HG02973 (cell line): Measurements from ENCODE around the gene FLOT2.
"Not testable (repeated sequence)": the region's sequence is repeated elsewhere in the genome, so short reads cannot be mapped to it uniquely, and the experiment has no call there.

Experiments
- ATAC-seq: cut with Tn5 transposase; IDR thresholded peaks from one replicate; pipeline ENCODE4 v1.9.1; 2021; ENCODE audit warnings: moderate library complexity; ENCODE audit not compliant: unreplicated experiment

FLOT2 gene

DNA sequence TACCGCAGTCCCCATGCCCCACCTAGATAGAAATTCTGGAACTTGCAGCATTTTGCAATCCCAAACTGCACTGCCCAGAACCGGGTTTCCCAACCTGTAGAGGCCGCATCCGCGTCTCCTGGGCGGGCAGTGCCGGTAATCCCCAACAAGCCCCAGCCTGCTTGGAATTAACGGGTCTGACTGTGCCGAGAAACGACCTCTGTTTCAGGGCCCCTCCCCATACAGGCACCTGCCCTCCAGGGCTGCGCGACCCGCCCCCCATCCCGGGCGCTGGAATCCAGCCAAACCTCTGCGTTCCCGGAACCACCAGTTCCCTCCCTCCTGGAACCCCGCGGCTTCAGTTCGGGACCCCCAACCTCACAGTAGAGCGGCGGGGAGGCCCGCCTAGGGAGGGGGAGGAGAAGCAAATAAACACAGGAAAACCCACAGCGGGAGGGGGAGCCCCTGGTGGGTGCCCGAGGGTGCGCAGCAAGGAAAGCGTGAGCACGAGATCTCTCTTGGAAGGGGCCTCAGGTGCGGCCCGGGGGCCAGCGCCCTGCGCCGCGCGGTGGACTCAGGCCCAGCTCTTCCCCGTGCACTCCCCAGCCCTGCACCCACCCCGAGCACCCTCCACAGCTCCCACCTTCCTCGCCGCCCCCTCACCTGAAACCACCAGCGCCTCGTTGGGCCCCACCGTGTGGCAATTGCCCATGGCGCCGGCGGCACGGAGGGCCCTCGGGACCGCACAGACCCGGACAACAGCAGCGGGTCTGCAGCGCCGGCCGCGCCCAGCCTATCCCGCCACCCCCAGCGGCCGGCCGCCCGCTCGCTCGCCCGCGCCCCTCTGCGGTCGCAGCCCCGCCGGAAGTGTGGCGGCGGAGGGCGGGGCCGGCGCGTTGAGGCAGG is at the start of gene FLOT2:
Gene FLOT2 (minus strand): TSS at position 850 of the 885 bp plus-strand sequence. CDS start 159 bp downstream, at position 691.
- ATAC-seq: no peak

GRCh38 chr17:28946239-28946638 is 48.7 kb upstream of the FLOT2 start:
- no peak for ATAC-seq

DNA sequence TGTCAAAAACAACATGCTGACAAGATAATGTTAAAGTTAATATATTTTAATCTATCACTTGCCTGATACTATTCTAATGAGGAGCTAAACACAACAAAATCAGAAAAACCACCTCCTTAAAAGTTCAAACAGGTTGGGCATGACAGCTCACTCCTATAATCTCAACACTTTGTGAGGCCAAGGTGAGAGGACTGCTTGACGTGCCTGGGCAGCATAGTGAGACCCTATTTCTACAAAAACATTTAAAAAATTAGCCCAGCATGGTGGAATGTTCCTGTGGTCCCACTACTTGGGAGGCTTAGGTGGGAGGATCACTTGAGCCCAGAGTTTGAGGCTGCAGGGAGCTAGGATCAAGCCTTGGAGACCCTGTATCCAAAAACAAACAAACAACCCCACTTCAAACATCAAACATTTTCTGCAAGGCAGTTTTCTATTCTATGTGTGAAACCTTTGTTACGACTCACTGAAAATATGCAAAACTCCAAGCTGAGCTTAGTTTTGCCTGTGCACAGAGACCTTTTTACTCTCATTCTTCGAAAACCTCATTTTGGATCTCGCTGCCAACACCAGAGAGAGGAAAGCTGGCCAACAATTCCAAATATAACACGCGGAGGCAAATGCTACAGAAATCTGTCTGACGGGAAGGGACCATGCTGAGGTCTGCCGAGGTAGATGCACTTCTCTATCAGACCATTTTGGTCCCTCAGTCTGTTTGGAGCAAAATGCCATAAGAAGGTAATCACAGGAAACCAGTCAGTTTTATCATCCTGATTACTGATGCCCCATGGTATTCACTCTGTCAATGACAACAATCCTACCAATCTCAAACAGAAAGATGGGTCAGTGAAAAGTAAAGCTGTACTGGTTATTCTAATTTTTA is 47.6 kb upstream of the FLOT2 start:
- ATAC-seq: no peak

DNA sequence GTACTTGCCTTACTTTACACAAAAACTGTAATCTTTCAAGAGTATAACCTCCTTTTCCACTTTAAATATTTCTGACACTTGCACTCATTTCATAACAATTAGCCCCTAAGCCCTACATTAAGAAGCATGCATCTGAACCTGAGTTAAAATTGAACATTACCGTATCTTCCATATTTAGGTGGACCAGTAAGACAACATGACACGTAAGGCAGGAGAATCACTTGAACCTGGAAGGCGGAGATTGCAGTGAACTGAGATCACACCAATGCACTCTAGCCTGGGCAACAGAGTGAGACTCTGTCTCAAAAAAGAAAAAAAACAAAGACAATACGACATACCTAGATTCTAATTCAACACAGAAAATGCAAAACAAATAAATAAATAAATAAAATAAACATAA is 46.8 kb upstream of the FLOT2 start:
- ATAC-seq: no peak

GRCh38 chr17:28942925-28943324 is 45.4 kb upstream of the FLOT2 start:
- ATAC-seq: no peak

- no peak for ATAC-seq
Measured at GRCh38 chr17:28941251-28941650, 43.7 kb upstream of the FLOT2 start.

DNA sequence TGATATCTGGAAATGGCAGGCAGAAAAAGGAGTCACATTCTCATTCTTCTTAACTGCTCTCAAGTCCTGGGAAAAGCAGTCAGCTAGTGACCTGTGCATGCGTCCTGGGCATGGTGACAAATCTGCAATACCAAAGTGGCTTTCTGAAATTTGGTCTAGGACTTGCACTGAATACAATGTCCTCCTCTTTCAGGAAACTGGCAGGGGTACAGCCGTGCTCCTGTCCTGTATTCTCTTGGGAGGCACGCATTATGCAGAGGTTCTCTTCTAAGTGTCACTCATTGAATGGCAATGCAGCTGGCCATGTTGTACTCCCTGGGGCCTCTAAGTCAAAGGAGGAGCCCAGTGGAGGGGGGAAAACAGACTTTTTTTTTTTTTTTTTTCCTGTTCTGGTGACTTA is 43.1 kb upstream of the FLOT2 start:
- ATAC-seq: no peak

- no peak for ATAC-seq
Measured at GRCh38 chr17:28940142-28940541, 42.6 kb upstream of the FLOT2 start.

- no peak for ATAC-seq
Measured at GRCh38 chr17:28938552-28938951, 41.0 kb upstream of the FLOT2 start.

DNA sequence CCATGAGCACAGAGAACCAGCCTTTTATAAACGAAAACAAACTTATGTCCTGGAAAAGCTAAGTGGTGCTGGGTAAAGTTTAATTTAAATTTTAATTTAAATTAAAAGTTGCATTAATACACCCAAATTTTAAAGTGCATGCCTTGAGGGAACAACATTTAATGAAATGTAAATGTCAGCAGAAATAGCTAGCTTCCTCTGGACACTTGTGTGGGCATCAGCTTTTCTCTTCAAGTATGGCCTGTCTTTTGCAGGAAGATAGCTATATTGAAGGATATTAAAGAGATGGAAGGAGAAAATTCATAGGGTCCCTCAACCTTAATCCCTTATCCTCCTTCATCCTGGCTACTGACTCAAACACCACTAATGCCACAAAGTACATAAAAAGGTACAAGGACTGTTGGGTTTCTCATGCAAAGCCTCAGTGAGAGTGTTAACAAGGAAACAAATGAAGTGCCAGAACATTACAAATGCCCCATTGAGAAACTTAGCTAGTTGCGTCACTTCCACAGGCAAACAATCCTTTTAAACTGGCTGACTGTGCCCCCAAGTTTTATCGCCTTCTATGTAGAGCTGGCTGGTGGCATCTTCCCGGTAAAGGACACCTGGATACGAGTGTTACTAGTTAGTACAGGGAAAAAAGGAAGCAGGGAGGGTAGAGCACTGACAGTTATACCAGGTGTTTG is 39.7 kb upstream of the FLOT2 start:
- no peak for ATAC-seq

DNA sequence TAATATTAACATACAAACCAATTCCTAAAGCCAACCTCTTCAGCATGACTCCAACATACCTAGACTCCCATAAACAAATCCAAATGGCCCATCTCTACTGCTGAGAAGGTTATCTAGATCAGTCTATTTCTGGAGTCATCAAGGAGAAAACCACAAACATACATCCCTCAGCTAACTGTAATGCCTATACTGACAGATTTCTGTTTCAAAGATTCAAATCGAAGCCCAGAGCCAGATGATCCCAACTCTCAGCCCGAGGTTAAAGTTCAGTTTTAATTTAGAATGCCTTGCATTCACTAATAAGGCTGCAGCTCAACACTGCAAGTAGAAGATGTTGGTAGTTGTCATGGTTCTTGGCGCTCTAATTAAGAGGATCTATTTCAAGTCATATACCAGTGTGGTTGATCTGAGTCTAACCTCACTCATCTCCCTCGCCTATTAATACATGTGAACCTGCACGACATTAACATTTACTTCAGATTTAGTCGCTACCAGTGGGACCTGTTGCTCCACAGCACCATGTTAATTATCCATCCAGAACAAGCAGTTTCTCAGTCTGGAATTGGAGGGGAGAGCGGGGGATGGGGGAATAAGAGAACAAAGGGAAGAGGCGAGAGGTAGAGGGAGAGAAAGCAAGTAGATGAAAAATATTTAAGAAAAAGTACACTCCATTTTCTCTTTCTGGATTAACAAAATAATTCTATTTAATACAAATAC is 38.4 kb upstream of the FLOT2 start:
- no peak for ATAC-seq

GRCh38 chr17:28934508-28934907 is 37.0 kb upstream of the FLOT2 start:
- not testable (repeated sequence) for ATAC-seq

GRCh38 chr17:28929787-28930186 is 32.3 kb upstream of the FLOT2 start:
- no peak for ATAC-seq

DNA sequence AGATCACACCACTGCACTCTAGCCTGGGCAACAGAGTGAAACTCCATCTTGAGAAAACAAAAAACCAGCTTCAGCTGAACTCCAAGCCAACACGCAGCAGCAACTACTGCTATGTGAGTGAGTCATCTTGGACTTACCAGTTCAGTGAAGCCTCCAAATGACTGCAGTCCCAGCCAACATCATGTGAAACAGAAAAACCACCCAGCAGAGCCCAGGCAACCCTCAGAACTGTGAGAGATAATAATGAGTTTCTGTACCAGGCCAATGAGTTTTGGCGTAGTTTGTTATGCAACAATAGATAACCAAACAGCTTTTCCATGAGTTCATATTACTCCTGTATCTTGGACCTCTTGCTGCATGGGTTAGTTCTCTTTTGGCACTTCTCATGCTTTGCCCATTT is 30.5 kb upstream of the FLOT2 start:
- no peak for ATAC-seq

DNA sequence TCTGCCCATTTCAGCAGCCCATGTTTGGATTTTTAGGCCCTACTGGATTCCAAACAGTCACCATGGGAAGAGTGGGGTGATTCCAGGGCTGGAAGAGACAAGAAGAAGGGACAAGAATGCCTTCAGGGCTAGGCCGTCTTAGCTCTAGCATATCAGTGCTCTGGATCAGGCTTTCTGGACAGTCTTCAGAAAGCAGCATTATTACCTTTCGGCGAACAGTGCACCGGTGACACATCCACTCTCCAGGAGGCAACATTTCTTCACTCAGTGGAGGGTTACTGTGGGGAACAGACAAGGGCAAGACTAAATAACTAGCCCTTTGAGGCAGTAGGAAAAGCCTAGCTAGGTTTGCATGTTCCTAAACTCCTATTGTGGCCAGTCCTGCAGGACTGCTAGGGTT is 29.3 kb upstream of the FLOT2 start:
- ATAC-seq: no peak

DNA sequence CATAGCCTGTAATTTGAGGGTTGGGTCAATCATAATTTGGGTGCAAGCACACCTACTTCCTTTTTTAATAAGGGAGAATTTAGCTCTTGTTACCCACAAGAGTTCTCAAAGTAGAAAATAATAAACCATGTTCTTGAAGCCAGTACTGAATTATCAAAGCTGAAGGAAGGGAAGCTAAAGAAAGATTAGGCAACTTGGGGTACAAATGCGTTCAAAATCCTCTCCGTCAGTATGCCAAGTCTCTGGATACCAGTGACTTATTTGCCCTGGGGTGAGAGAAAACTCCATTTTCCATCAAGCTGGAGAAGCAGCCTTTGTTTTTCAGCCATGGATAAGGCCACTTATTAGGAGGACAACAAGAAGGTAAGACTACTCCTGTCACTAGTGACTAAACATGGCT is 28.8 kb upstream of the FLOT2 start:
- ATAC-seq: no peak

DNA sequence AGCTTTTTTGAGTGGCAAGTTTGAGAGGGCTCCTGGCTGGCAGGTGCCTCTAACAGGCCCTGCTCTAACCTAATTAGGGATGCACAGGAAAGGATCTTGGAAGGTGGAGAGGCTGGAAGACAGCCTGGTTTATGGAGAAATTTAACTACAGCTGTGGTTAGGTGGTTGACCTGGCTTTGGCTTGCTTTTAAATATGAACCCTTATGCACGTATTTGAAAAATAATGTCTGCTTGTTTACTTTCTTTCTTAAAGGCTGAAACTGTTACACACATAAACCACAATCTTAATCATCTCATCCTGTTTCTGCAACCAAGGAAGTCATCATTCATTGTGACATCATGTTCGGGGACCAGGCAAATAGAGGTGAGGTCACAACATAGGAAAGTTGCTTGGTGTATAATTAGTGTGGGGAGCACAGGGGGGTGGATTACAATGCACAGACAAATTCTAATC is 28.4 kb upstream of the FLOT2 start:
- no peak for ATAC-seq

- no peak for ATAC-seq
Measured at GRCh38 chr17:28920201-28920600, 22.7 kb upstream of the FLOT2 start.

DNA sequence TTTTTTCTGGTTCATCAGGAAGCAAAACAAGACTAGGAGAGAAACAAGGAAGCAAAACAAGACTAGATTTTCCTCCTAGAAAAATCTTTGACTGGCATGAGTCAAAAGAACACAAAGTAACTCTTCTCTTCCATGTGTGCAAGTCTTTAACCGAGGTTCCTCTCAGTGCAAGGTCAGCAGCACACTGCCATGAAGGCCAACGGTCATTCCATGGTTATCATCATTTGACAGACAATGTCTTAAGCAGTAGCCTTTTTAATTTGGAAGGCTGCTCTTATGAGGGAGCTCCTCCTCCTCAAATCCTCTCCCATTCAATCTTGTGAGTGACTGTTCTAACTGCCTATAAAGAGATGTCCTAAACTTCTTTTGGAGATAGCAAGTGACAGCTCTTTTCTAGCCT is 20.8 kb upstream of the FLOT2 start:
- no peak for ATAC-seq

DNA sequence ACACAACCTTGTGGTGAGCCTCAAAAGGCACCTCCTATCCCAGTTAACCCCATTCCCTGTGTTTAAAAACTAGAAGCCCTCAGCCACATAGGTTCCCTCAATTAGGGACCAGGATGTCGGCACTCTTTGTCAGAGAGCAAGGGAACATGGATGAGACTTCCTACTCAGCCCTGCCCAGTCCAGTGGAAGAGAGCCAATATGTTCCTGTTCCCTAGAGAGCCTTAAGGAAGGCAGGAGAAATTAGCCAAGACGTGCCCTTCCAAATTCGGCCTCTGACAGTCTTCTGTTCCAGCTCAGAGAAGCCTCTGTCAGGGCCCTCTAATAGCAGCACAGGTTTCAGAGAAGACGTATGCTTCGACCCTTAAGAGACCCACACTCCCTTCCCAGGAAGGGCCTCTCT is 19.9 kb upstream of the FLOT2 start:
- no peak for ATAC-seq

GRCh38 chr17:28917029-28917428 is 19.5 kb upstream of the FLOT2 start:
- ATAC-seq: no peak
